LNCAP (cell line): ENCODE results near the gene UQCR11.

Experiments used
- TF ChIP-seq, protein P1 (sequence below): fragments of 450-650 bp; IDR thresholded peaks from 2 replicates; pipeline ENCODE4 v1.5.1; 2017; ENCODE audit warnings: mild to moderate bottlenecking

The UQCR11 gene

DNA sequence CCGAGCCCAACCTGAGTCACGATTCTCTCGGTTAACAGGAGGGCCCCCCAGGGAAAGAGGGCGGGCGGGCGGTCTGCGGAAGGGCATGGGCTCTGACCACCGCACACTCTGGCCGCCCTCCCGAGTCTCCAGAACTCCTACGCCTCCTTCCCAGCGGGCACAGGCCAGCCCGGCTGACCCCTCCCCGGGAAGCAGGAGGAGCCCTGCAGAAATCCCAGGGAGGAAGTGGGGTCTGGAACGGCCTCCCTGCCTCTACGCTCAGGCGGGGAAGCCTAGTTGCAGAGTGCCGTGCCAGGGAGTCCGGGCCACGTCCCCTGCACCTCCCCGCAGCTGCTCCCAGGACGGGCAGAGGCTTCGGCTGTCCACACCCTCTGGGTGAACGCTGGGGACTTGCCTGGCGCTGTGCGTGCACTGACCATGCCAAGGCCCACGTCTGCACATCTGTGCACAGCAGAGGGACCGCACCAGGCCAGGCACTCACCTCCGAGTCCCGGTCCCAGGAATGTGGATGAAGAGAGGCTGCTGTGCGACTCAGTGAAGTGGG, 26.4 kb upstream of the UQCR11 start:
- TF ChIP-seq, protein P1, sequence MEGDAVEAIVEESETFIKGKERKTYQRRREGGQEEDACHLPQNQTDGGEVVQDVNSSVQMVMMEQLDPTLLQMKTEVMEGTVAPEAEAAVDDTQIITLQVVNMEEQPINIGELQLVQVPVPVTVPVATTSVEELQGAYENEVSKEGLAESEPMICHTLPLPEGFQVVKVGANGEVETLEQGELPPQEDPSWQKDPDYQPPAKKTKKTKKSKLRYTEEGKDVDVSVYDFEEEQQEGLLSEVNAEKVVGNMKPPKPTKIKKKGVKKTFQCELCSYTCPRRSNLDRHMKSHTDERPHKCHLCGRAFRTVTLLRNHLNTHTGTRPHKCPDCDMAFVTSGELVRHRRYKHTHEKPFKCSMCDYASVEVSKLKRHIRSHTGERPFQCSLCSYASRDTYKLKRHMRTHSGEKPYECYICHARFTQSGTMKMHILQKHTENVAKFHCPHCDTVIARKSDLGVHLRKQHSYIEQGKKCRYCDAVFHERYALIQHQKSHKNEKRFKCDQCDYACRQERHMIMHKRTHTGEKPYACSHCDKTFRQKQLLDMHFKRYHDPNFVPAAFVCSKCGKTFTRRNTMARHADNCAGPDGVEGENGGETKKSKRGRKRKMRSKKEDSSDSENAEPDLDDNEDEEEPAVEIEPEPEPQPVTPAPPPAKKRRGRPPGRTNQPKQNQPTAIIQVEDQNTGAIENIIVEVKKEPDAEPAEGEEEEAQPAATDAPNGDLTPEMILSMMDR, result no peak

DNA sequence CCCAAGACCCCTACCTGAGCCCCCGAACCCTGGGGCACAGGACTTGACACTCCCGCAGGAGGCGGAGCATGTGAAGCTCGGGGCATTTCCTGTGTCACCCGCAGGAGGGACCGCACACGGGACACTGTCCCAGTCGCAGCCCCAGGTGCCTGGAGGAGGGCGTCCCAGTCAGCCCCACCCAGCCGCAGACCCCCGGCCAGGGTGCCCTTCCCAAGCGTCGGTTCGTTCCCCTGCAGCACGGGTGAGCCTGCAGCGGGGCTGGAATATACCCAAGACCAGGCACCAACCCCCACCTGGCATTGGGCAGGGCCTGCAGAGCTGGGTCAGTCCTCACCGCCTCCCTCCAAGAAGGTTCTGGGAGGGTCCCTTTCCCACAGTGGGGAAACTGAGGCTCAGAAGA, 25.5 kb upstream of the UQCR11 start:
- TF ChIP-seq, protein P1, result no peak

DNA sequence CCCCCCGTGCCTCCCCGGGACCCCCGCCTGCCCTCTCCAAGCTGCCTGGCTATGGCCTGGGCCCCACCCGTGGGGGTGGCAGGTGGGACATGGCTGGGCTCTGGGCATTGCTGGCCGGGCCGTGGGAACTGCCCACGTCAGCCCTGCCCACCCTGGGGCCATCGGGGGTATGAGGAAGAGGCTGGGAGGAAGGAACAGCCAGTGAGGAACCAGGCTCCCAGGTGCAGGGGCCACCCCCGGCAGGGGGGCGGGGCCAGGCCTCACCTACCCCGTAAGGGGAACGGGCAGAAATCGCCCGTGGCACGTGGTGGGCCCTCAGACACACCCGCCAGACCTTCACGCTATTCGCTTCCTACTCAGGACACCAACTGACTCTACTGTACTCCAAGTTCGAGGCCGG, 24.8 kb upstream of the UQCR11 start:
- TF ChIP-seq, protein P1, result no peak

DNA sequence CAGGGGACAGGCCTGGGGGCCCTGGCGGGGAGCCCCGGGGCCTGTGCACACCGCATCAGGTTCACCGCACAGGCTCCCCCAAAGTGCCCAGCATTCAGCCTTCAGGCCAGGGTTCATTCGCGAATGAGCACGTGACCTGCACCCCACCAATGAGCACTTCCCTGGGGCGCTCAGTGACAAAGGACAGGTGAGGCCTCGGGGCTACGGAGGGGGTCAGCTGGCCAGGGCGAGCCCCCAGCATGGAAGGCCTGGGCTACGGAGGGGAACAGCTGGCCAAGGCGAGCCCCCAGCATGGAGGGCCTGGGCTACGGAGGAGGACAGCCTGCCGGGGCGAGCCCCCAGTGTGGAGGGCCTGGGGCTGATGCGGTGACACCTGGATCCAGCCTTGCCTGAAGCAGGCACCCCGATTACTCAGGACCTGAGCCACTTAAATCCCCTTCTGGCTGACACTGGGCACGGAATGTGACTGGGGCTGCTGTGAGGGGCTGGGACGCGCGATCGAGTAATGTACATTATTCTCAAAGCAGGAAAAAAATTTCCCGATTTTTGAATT, 24.1 kb upstream of the UQCR11 start:
- TF ChIP-seq, protein P1, result no peak

DNA sequence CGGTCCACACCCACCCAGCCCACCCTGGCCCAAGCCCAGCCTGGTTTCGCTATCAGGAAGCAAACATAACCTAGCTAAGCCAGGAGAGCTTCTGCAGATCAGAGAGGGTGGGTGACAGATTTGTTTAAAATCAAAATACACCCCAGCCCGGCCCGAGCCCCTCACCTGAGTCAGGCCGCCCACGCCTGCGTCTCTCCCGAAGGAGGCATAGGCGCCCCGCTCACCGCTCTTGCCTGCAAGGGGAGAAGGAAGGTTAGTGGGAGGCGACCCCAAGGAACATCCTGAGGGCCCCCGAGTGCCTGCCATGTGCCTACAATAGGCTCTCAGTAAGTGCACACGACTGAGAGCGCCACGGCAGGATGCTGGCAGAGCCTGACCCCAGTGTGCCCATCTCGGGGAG, 21.9 kb upstream of the UQCR11 start:
- TF ChIP-seq, protein P1, result no peak

DNA sequence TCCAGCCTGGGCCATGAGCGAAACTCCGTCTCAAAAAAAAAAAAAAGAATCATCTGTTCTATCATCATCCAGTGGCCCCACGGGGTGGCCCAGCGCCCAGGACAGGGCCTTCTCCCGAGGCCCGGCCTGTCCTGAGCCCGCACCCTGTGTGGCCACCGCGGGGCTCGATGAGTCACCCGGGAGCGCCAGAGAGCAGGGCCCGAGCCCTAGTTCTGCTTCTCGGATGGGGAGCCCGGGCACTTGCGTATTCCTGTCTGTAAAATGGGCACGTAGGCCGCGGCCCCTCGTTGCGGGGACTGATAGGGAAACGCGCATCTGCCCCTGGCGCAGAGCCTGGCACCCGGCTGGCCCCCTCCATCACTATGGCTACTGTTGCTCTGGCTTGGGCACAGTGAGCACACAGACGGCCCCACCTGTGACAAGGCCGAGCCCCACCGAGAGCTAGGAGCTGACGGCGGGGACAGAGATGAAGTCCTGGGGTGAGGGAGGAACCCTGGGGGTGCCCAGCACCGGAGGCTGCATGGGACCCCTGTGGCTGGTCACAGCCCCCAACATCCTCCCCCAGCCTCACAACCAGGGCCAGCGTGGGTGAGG, 21.3 kb upstream of the UQCR11 start:
- TF ChIP-seq, protein P1, result no peak

DNA sequence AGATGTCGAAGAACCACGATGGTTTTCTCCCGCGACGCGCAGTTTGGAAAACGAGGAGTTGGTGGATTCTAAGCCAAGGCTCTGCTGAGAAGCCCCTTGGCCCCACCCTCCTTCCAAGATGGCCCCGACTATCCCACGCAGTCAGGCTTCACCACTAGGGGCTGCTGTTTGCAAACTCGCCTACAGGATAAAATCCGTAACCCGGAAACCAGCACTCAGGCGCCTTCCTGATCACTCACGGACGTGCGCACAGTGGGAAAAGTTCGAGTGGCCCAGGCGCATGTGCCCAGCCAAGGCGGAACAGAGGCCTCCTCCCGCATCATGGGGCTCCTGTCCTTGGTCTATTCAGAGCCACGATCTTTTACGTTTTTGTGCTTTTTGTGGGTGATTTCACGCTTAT, 19.2 kb upstream of the UQCR11 start:
- TF ChIP-seq, protein P1, result peak; percentile 50
